ENCODE measurements around the gene C11orf52.
A peak's percentile ranks its signal among the peaks of the same experiment; 100 is the strongest.
"Not testable (repeated sequence)": the region's sequence is repeated elsewhere in the genome, so short reads cannot be mapped to it uniquely, and the experiment has no call there.

The C11orf52 gene

GRCh38 chr11:111918390-111919256, at the start of gene C11orf52:
TSS of gene C11orf52 (plus strand) at chr11:111918913. CDS start at chr11:111918973, 60 bp downstream.
- DNase-seq, result no peak

GRCh38 chr11:111870113-111870512, 48.6 kb upstream of the C11orf52 start:
- no peak for DNase-seq

- DNase-seq, result no peak
Observed at GRCh38 chr11:111870522-111870885, 48.2 kb upstream of the C11orf52 start.

GRCh38 chr11:111870886-111871692, 47.6 kb upstream of the C11orf52 start, which contains the start of gene ALG9:
TSS of gene ALG9 (minus strand) at chr11:111871581. CDS start at chr11:111871482, 99 bp downstream.
- DNase-seq, result peak; percentile 95

GRCh38 chr11:111871693-111872161, 47.0 kb upstream of the C11orf52 start:
- no peak for DNase-seq

- no peak for DNase-seq
Observed at GRCh38 chr11:111878385-111878848, 40.3 kb upstream of the C11orf52 start.

GRCh38 chr11:111878849-111879636, 39.7 kb upstream of the C11orf52 start, which contains the start of the genes CFAP68 and FDXACB1:
TSS of gene CFAP68 (plus strand) at chr11:111879541. CDS start at chr11:111879561, 20 bp downstream.
TSS of gene FDXACB1 (minus strand) at chr11:111879165. CDS start at chr11:111879132, 33 bp downstream.
- peak; percentile 97 for DNase-seq

GRCh38 chr11:111879637-111879960, 39.1 kb upstream of the C11orf52 start:
- DNase-seq, result no peak

GRCh38 chr11:111882202-111882601, 36.5 kb upstream of the C11orf52 start:
- no peak for DNase-seq

GRCh38 chr11:111885053-111885452, 33.7 kb upstream of the C11orf52 start:
- not testable (repeated sequence) for DNase-seq

GRCh38 chr11:111886032-111886431, 32.7 kb upstream of the C11orf52 start:
- no peak for DNase-seq

- no peak for DNase-seq
Observed at GRCh38 chr11:111886844-111887243, 31.9 kb upstream of the C11orf52 start.

- DNase-seq, result no peak
Observed at GRCh38 chr11:111905411-111905810, 13.3 kb upstream of the C11orf52 start.

- no peak for DNase-seq
Observed at GRCh38 chr11:111906680-111907079, 12.0 kb upstream of the C11orf52 start.

GRCh38 chr11:111908639-111909305, 9.9 kb upstream of the C11orf52 start:
- DNase-seq, result no peak

GRCh38 chr11:111909378-111909777, 9.3 kb upstream of the C11orf52 start:
- no peak for DNase-seq

GRCh38 chr11:111910676-111911562, 7.8 kb upstream of the C11orf52 start:
- no peak for DNase-seq

GRCh38 chr11:111911563-111912401, 6.9 kb upstream of the C11orf52 start, which contains the start of gene CRYAB:
TSS of gene CRYAB (minus strand) at chr11:111911770. CDS start at chr11:111911724, 46 bp downstream.
- DNase-seq, result no peak

GRCh38 chr11:111912535-111912934, 6.2 kb upstream of the C11orf52 start, which contains the start of gene HSPB2:
TSS of gene HSPB2 (plus strand) at chr11:111912734. CDS start at chr11:111912830, 96 bp downstream.
- no peak for DNase-seq
